K562 (cell line): ENCODE measurements around the gene NPM1. TPM values are rescaled to one million over a fixed set of nuclear protein-coding genes. Genes with fewer than 3 reads are reported as not detected.

Experiments
- CBX8 ChIP-seq: fragments of 200-600 bp; sonication (generic); IDR thresholded peaks from 2 replicates; pipeline ENCODE4 v1.6.1; 2012; ENCODE audit warnings: borderline replicate concordance, mixed run types, low read depth, mild to moderate bottlenecking, moderate library complexity, mixed read lengths, low read length, control low read depth, inconsistent platforms; ENCODE audit not compliant: poor library complexity, severe bottlenecking; ENCODE audit errors: extremely low read depth
- ETS1 ChIP-seq: conservative IDR thresholded peaks from 2 replicates; pipeline ENCODE4 v1.6.1; 2011; ENCODE audit warnings: low read depth, mild to moderate bottlenecking, low read length; ENCODE audit not compliant: control insufficient read depth
- FOXO4 ChIP-seq: fragments of 450-650 bp; formaldehyde crosslinking; IDR thresholded peaks from 2 replicates; pipeline ENCODE4 v1.4.0; 2020; ENCODE audit warnings: mild to moderate bottlenecking, moderate library complexity
- FOXP1 ChIP-seq: sonication (generic); formaldehyde crosslinking; IDR thresholded peaks from 2 replicates; pipeline ENCODE4 v1.8.0; 2022; ENCODE audit warnings: mild to moderate bottlenecking, missing genetic modification reagents
- GMEB1 ChIP-seq: fragments of 250-450 bp; sonication (Bioruptor Pico); IDR thresholded peaks from 2 replicates; pipeline ENCODE4 v1.4.0; 2020; ENCODE audit warnings: mild to moderate bottlenecking
- MCM3 ChIP-seq: fragments of 450-650 bp; IDR thresholded peaks from 2 replicates; pipeline ENCODE4 v1.6.1; 2016
- NR1H2 ChIP-seq: sonication (generic); formaldehyde crosslinking; IDR thresholded peaks from 2 replicates; pipeline ENCODE4 v1.4.0; 2020; ENCODE audit warnings: mild to moderate bottlenecking, missing genetic modification reagents
- POLR2H ChIP-seq: IDR thresholded peaks from 2 replicates; pipeline ENCODE4 v1.6.1; 2016; ENCODE audit warnings: missing genetic modification characterization, low read depth, mild to moderate bottlenecking, control low read depth, missing compliant biosample characterization, moderate library complexity
- PRPF4 ChIP-seq: fragments of 200-400 bp; formaldehyde crosslinking; IDR thresholded peaks from one replicate; pipeline ENCODE4 v1.6.1; 2017; ENCODE audit warnings: low read length, low read depth, mild to moderate bottlenecking; ENCODE audit not compliant: insufficient read depth, poor library complexity, severe bottlenecking
- REST ChIP-seq, 2 experiments: fragments of 450-650 bp; formaldehyde crosslinking in 1 of 2; IDR thresholded peaks; 2 replicates each; pipeline versions ENCODE4 v1.4.0 to v1.6.1; 2014 to 2020; ENCODE audit warnings: mild to moderate bottlenecking in 2 of 2, borderline replicate concordance in 1 of 2, low read depth in 1 of 2
- SNRNP70 ChIP-seq: fragments of 200-400 bp; formaldehyde crosslinking; optimal IDR thresholded peaks from 2 replicates; pipeline ENCODE3; 2017; ENCODE audit warnings: low read depth, low read length
- TCF15 ChIP-seq: fragments of 250-450 bp; sonication (Bioruptor Pico); IDR thresholded peaks from 2 replicates; pipeline ENCODE4 v1.8.0; 2022; ENCODE audit warnings: moderate library complexity, mild to moderate bottlenecking, inconsistent platforms
- polyA plus RNA-seq, 8 experiments: library from polyadenylated mRNA; depleted of rRNA in 4 of 8; stranded (reverse) in 5 of 8; unstranded in 3 of 8; fragments of >200 nt; fragmentation: Nextera tagmentation in 2 of 8; fragmentation: Illumina TruSeq in 1 of 8; extraction: Ambion mirVana in 2 of 8; extraction: Trizol in 1 of 8; gene quantifications; 2 replicates each; pipeline versions ENCODE4 v1.2.1 to v1.2.3, GENCODE V29; 2011 to 2014; ENCODE audit warnings: inconsistent platforms in 1 of 8, missing spikeins in 1 of 8
- total RNA-seq, 7 experiments: library from RNA; depleted of rRNA in 6 of 7; stranded (reverse); fragments of >200 nt in 6 of 7; fragmentation: Illumina TruSeq in 2 of 7; extraction: Trizol in 2 of 7; gene quantifications; 2 replicates each; pipeline versions ENCODE4 v1.2.1 to v1.2.3, GENCODE V29; 2011 to 2021; ENCODE audit warnings: low replicate concordance in 1 of 7

NPM1 gene
- total and polyA plus RNA-seq, 9 of the 15 experiments (the other 6 are each of a cell fraction or from before 2014, with no cell fraction given), result 2,438 to 6,909 (median 5,639) TPM

- peak; percentile 33 for TF ChIP-seq REST (IDR thresholded peaks at IDR 0.05; ENCODE audit: borderline replicate concordance)
- TF ChIP-seq REST (CRISPR knock-in tag; IDR thresholded peaks at IDR 0.05; ENCODE audit: low read depth), result no peak
- TF ChIP-seq GMEB1 (CRISPR knock-in tag), result 0 out of 2 replicates have a peak, but pooled peaks have one; percentile 23
- TF ChIP-seq POLR2H (tag), result peak; percentile 50
- TF ChIP-seq FOXP1 (CRISPR knock-in tag), result peak; percentile 22; the same call in 1 of the 2 replicates
- TF ChIP-seq FOXO4 (CRISPR knock-in tag), result 0 out of 2 replicates have a peak, but pooled peaks have one; percentile 22
- TF ChIP-seq CBX8, result no peak
- TF ChIP-seq NR1H2, result no peak
- TF ChIP-seq TCF15 (CRISPR knock-in tag), result no peak
- TF ChIP-seq SNRNP70, result peak; percentile 97
- TF ChIP-seq PRPF4, result peak; percentile 98
- no peak for TF ChIP-seq MCM3
- peak; percentile 96 for TF ChIP-seq ETS1
These were observed 544 bp downstream of the NPM1 start (continued) for GRCh38 chr5:171387970-171388815.
